BJ (cell line): ENCODE results near the gene CREM. TPM values are rescaled to one million over a fixed set of nuclear protein-coding genes. Genes with fewer than 3 reads are reported as not detected.

ENCODE experiments used
- CTCF ChIA-PET: fragments of 350-600 bp; formaldehyde crosslinking; extraction: SDS; loops from one replicate; lab custom pipeline; 2021; ENCODE audit warnings: antibody characterized with exemption, inconsistent platforms; lab: Yijun Ruan, JAX
- POLR2A ChIA-PET: fragments of 300-600 bp; sonication (Branson Sonifier 250); formaldehyde crosslinking; extraction: SDS; loops from one replicate; lab custom pipeline; 2021; ENCODE audit warnings: antibody characterized with exemption; lab: Charles Lee
- DNase-seq: peaks from one replicate; pipeline ENCODE4 v3.0.0-alpha.2; 2011; ENCODE audit warnings: low read depth
- H3K27me3 ChIP-seq: 2 replicates; pipeline ENCODE4 v1.6.0; 2011; ENCODE audit warnings: low read length; ENCODE audit not compliant: control insufficient read depth, insufficient read depth
- H3K36me3 ChIP-seq: 2 replicates; pipeline ENCODE4 v1.5.1; 2011; ENCODE audit warnings: low read length; ENCODE audit not compliant: control insufficient read depth, insufficient read depth
- H3K4me3 ChIP-seq: 2 replicates; pipeline ENCODE4 v1.5.1; 2011; ENCODE audit warnings: low read depth, mild to moderate bottlenecking, control low read depth, low read length
- polyA plus RNA-seq: library from polyadenylated mRNA; depleted of rRNA; stranded (reverse); fragments of >200 nt; gene quantifications from 2 replicates; pipeline ENCODE4 v1.2.3, GENCODE V29; 2011
- TF ChIP-seq, protein P1 (sequence below): IDR thresholded peaks from 2 replicates; pipeline ENCODE4 v1.5.1; 2011; ENCODE audit warnings: low read depth, mild to moderate bottlenecking, control low read depth, inconsistent platforms, low read length, moderate library complexity; ENCODE audit not compliant: insufficient read depth

CREM gene
- polyA plus RNA-seq, 1 experiment: 20.5 TPM

- Histone ChIP-seq H3K4me3 (no peak overlapping the region), H3K36me3 (no peaks in the 10 kb centered on the region), H3K27me3 (no peaks in the 10 kb centered on the region; the same call in 1 of the 2 replicates)
- DNase-seq: no peak
- POLR2A ChIA-PET: no interaction called here
- CTCF ChIA-PET: interaction anchor here (0.6 to 15.2 kb wide), 6 partner anchors 10 to 406 kb away, joined by 3 to 239 read pairs (median 5); partner anchors contain the start of gene CREM
- TF ChIP-seq, protein P1, sequence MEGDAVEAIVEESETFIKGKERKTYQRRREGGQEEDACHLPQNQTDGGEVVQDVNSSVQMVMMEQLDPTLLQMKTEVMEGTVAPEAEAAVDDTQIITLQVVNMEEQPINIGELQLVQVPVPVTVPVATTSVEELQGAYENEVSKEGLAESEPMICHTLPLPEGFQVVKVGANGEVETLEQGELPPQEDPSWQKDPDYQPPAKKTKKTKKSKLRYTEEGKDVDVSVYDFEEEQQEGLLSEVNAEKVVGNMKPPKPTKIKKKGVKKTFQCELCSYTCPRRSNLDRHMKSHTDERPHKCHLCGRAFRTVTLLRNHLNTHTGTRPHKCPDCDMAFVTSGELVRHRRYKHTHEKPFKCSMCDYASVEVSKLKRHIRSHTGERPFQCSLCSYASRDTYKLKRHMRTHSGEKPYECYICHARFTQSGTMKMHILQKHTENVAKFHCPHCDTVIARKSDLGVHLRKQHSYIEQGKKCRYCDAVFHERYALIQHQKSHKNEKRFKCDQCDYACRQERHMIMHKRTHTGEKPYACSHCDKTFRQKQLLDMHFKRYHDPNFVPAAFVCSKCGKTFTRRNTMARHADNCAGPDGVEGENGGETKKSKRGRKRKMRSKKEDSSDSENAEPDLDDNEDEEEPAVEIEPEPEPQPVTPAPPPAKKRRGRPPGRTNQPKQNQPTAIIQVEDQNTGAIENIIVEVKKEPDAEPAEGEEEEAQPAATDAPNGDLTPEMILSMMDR: no peak
These were observed 98.6 kb downstream of the CREM start for GRCh38 chr10:35225204-35225603.

GRCh38 chr10:35226507-35226906 lies 99.9 kb downstream of the CREM start:
- ChIA-PET POLR2A (no interaction called here), CTCF (interaction anchor here (1.7 kb wide), 1 partner anchor 31 kb away, joined by 5 read pairs; no protein-coding TSS in a partner anchor)
- no peak for DNase-seq
- no peak overlapping the region for H3K4me3 ChIP-seq
- TF ChIP-seq, protein P1: no peak
- no peaks in the 10 kb centered on the region; the same call in 1 of the 2 replicates for H3K27me3 ChIP-seq
- H3K36me3 ChIP-seq: no peaks in the 10 kb centered on the region

GRCh38 chr10:35228058-35228457 lies 101.4 kb downstream of the CREM start:
- Histone ChIP-seq H3K4me3 (no peak overlapping the region), H3K27me3 (no peaks in the 10 kb centered on the region; the same call in 1 of the 2 replicates), H3K36me3 (no peaks in the 10 kb centered on the region)
- no peak for DNase-seq
- ChIA-PET CTCF (interaction anchor here (1.7 kb wide), 1 partner anchor 32 kb away, joined by 5 read pairs; no protein-coding TSS in a partner anchor), POLR2A (no interaction called here)
- TF ChIP-seq, protein P1: peak; percentile 22; the same call in 1 of the 2 replicates

- TF ChIP-seq, protein P1: no peak
- CTCF ChIA-PET: no interaction called here
- POLR2A ChIA-PET: no interaction called here
These were observed 105.0 kb downstream of the CREM start for GRCh38 chr10:35231646-35232045.

DNA sequence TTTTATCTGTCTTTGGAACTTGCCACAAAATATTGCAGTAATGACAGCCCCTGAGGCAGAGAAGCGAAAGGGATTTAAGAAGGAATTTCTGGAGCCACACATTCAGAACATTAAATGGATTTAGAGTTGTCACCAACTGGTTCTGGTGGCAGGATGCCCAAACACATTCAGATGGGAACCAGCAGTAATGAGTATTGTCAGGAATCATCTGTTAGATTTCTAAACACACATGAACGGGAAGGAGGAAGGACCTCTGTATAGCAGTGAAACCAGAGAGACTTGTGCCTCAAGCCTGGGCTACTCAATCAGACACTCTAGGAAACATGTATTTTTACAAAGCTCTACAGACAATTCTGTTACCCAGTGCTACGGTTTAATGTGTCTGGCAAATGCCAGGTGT lies 105.9 kb downstream of the CREM start:
- no peaks in the 10 kb centered on the region for H3K27me3 ChIP-seq
- H3K36me3 ChIP-seq: no peaks in the 10 kb centered on the region
- no peak for DNase-seq
- ChIA-PET POLR2A (no interaction called here), CTCF (interaction anchor here (0.7 kb wide), 1 partner anchor 13 kb away, joined by 3 read pairs; no protein-coding TSS in a partner anchor)
- TF ChIP-seq, protein P1: no peak
- H3K4me3 ChIP-seq: no peak overlapping the region

More at GRCh38 chr10:35231646-35232045, 105.0 kb downstream of the CREM start:
- no peaks in the 10 kb centered on the region for H3K36me3 ChIP-seq
- no peaks in the 10 kb centered on the region for H3K27me3 ChIP-seq
- no peak overlapping the region for H3K4me3 ChIP-seq
- DNase-seq: no peak
